ENCODE measurements around the gene ZNF700.
"Not testable (repeated sequence)": the region's sequence is repeated elsewhere in the genome, so short reads cannot be mapped to it uniquely, and the experiment has no call there.

The ZNF700 gene

DNA sequence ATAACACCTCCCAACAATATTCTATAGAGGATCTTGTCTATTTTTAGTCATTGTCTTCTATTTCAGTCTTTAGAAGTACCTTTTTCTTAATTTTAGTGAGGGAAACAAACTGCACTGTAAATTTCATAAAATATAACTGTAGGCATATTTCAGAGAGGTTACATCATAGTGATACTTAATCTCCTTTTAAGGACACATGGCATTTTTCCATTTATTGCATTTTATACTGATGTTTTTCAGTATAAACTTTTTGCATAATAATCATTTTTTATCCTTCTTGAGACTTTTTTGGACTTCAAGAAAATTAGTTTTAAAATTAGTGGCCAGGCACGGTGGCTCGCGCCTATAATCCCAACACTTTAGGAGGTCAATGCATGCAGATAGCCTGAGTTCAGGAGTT lies 6.6 kb downstream of the ZNF700 start:
- H3K36me3 ChIP-seq (ENCODE audit: control insufficient read depth, low read length): peaks cover 73% of the 10 kb centered on the region
- H3K4me3 ChIP-seq (ENCODE audit: low read length): no peak overlapping the region
- H3K27ac ChIP-seq (ENCODE audit: low read depth, low read length): no peak overlapping the region
- no peaks in the 10 kb centered on the region for H4K20me1 ChIP-seq (ENCODE audit: control insufficient read depth, insufficient read depth, low read depth, low read length)
- H3K79me2 ChIP-seq (ENCODE audit: control insufficient read depth, low read length): peaks cover 94% of the 10 kb centered on the region
- H3K9me3 ChIP-seq (ENCODE audit: control insufficient read depth, insufficient read depth, low read length): peaks cover 31% of the 10 kb centered on the region
- no peak overlapping the region; the same call in 1 of the 2 replicates for H3K4me2 ChIP-seq (ENCODE audit: low read length)
- peaks cover 22% of the 10 kb centered on the region for H3K4me1 ChIP-seq (ENCODE audit: control insufficient read depth, low read length)
- no peaks in the 10 kb centered on the region for H3K9me2 ChIP-seq (replicated peaks; ENCODE audit: control insufficient read depth, low read length)
- TF ChIP-seq, protein P1, sequence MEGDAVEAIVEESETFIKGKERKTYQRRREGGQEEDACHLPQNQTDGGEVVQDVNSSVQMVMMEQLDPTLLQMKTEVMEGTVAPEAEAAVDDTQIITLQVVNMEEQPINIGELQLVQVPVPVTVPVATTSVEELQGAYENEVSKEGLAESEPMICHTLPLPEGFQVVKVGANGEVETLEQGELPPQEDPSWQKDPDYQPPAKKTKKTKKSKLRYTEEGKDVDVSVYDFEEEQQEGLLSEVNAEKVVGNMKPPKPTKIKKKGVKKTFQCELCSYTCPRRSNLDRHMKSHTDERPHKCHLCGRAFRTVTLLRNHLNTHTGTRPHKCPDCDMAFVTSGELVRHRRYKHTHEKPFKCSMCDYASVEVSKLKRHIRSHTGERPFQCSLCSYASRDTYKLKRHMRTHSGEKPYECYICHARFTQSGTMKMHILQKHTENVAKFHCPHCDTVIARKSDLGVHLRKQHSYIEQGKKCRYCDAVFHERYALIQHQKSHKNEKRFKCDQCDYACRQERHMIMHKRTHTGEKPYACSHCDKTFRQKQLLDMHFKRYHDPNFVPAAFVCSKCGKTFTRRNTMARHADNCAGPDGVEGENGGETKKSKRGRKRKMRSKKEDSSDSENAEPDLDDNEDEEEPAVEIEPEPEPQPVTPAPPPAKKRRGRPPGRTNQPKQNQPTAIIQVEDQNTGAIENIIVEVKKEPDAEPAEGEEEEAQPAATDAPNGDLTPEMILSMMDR (IDR thresholded peaks at IDR 0.05; ENCODE audit: low read depth, low read length, poor library complexity, severe bottlenecking): no peak
- TF ChIP-seq EZH2phosphoT487 (IDR thresholded peaks at IDR 0.05; ENCODE audit: borderline replicate concordance, low read length): no peak
- H3F3A ChIP-seq (ENCODE audit: control insufficient read depth, insufficient read depth): no peaks in the 10 kb centered on the region
- H3K27me3 ChIP-seq (ENCODE audit: control insufficient read depth, low read length): no peaks in the 10 kb centered on the region

DNA sequence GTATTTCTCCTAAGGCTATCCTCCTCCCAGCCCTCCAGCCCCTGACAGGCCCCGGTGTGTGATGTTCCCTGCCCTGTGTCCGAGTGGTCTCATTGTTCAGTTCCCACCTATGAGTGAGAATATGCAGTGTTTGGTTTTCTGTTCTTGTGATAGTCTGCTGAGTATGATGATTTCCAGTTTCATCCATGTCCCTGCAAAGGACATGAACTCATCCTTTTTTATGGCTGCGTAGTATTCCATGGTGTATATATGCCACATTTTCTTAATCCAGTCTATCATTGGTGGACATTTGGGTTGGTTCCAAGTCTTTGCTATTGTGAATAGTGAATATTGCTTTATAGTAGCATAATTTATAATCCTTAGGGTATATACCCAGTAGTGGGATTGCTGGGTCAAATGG lies 10.9 kb downstream of the ZNF700 start:
- not testable (repeated sequence) for H3K9me2 ChIP-seq (replicated peaks; ENCODE audit: control insufficient read depth, low read length); H3K4me2 ChIP-seq (ENCODE audit: low read length); H3K4me1 ChIP-seq (ENCODE audit: control insufficient read depth, low read length); H3K4me3 ChIP-seq (ENCODE audit: low read length); H4K20me1 ChIP-seq (ENCODE audit: control insufficient read depth, insufficient read depth, low read depth, low read length); H3K27ac ChIP-seq (ENCODE audit: low read depth, low read length); H3K27me3 ChIP-seq (ENCODE audit: control insufficient read depth, low read length); H3F3A ChIP-seq (ENCODE audit: control insufficient read depth, insufficient read depth)
- peaks cover 80% of the 10 kb centered on the region for H3K79me2 ChIP-seq (ENCODE audit: control insufficient read depth, low read length)
- H3K9me3 ChIP-seq (ENCODE audit: control insufficient read depth, insufficient read depth, low read length): peaks cover 25% of the 10 kb centered on the region; the same call in 1 of the 2 replicates
- H3K36me3 ChIP-seq (ENCODE audit: control insufficient read depth, low read length): peaks cover 49% of the 10 kb centered on the region

DNA sequence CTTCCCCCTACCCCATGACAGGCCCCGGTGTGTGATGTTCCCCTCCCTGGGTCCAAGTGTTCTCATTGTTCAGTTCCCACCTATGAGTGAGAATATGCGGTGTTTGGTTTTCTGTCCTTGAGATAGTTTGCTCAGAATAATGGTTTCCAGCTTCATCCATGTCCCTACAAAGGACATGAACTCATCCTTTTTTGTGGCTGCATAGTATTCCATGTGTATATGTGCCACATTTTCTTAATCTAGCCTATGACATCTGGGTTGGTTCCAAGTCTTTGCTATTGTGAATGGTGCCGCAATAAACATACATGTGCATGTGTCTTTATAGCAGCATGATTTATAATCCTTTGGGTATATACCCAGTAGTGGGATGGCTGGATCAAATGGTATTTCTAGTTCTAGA lies 13.5 kb downstream of the ZNF700 start:
- not testable (repeated sequence) for H3K27ac ChIP-seq (ENCODE audit: low read depth, low read length); H3K4me3 ChIP-seq (ENCODE audit: low read length); H4K20me1 ChIP-seq (ENCODE audit: control insufficient read depth, insufficient read depth, low read depth, low read length); H3K4me2 ChIP-seq (ENCODE audit: low read length); H3K27me3 ChIP-seq (ENCODE audit: control insufficient read depth, low read length); H3K9me2 ChIP-seq (replicated peaks; ENCODE audit: control insufficient read depth, low read length); H3F3A ChIP-seq (ENCODE audit: control insufficient read depth, insufficient read depth); H3K4me1 ChIP-seq (ENCODE audit: control insufficient read depth, low read length)
- Histone ChIP-seq H3K79me2 (ENCODE audit: control insufficient read depth, low read length) (peaks cover 72% of the 10 kb centered on the region), H3K36me3 (ENCODE audit: control insufficient read depth, low read length) (peaks cover 45% of the 10 kb centered on the region), H3K9me3 (ENCODE audit: control insufficient read depth, insufficient read depth, low read length) (peaks cover 38% of the 10 kb centered on the region)

DNA sequence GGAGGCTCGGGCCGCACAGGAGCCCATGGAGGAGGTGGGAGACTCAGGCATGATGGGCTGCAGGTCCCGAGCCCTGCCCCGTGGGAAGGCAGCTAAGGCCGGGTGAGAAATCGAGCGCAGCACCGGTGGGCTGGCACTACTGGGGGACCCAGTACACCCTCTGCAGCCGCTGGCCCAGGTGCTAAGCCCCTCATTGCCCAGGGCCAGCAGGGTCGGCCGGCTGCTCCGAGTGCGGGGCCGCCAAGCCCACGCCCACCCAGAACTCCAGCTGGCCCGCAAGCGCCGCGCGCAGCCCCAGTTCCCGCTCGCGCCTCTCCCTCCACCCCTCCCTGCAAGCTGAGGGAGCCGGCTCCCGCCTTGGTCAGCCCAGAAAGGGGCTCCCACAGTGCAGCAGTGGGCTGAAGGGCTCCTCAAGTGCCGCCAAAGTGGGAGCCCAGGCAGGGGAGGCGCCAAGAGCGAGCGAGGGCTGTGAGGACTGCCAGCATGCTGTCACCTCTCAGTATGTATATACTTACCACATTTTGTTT lies 16.5 kb downstream of the ZNF700 start:
- Histone ChIP-seq H3K9me3 (ENCODE audit: control insufficient read depth, insufficient read depth, low read length) (peaks cover 56% of the 10 kb centered on the region), H3K36me3 (ENCODE audit: control insufficient read depth, low read length) (peaks cover 60% of the 10 kb centered on the region), H3K79me2 (ENCODE audit: control insufficient read depth, low read length) (peaks cover 75% of the 10 kb centered on the region)
- H3K4me2 ChIP-seq (ENCODE audit: low read length); H3F3A ChIP-seq (ENCODE audit: control insufficient read depth, insufficient read depth); H3K4me3 ChIP-seq (ENCODE audit: low read length); H3K9me2 ChIP-seq (replicated peaks; ENCODE audit: control insufficient read depth, low read length); H3K4me1 ChIP-seq (ENCODE audit: control insufficient read depth, low read length); H4K20me1 ChIP-seq (ENCODE audit: control insufficient read depth, insufficient read depth, low read depth, low read length); H3K27ac ChIP-seq (ENCODE audit: low read depth, low read length); H3K27me3 ChIP-seq (ENCODE audit: control insufficient read depth, low read length): not testable (repeated sequence)

DNA sequence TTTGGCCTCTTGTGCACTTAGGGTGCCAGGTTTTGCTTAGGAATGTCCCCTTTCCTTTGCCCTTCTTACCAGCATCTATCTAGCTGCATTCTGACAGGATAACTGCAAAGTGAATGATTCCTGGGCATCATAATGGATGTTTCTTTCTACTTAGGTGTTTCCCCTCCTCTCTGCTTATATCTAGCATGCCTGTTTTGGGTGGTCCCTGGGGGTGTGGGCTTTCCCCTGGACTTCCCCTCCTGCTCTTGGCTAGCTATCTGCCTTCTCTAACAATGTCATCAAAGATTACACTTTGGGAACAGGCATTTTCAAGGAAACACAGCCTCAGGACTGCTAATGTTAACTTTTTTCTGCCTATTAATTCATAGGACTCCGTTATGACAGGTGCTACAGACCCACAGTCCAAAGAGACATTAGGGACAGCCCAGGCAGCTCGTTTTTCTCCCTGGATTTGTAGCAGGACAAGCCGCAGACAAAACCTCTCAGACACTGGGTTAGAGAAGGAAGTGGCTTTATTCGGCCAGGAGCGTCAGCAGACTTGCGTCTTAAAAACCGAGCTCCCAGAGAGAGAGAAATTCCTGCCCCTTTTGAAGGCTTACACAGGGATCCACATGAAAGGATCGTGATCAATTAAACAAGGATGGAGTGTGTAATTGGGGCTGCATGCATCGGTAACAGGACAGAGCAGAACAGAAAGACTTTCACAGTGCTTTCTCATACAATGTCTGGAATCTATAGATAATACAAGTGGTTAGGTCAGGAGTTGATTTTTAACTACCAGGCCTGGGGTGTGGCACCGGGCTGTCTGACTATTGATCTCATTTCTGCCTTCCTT lies 17.3 kb downstream of the ZNF700 start:
- Histone ChIP-seq H3K36me3 (ENCODE audit: control insufficient read depth, low read length) (peaks cover 68% of the 10 kb centered on the region), H3K4me3 (ENCODE audit: low read length) (no peak overlapping the region), H3K9me2 (replicated peaks; ENCODE audit: control insufficient read depth, low read length) (no peaks in the 10 kb centered on the region), H3F3A (ENCODE audit: control insufficient read depth, insufficient read depth) (no peaks in the 10 kb centered on the region), H3K27ac (ENCODE audit: low read depth, low read length) (no peak overlapping the region), H3K4me1 (ENCODE audit: control insufficient read depth, low read length) (no peaks in the 10 kb centered on the region), H3K4me2 (ENCODE audit: low read length) (no peak overlapping the region), H3K27me3 (ENCODE audit: control insufficient read depth, low read length) (no peaks in the 10 kb centered on the region), H3K79me2 (ENCODE audit: control insufficient read depth, low read length) (peaks cover 70% of the 10 kb centered on the region), H4K20me1 (ENCODE audit: control insufficient read depth, insufficient read depth, low read depth, low read length) (no peaks in the 10 kb centered on the region), H3K9me3 (ENCODE audit: control insufficient read depth, insufficient read depth, low read length) (peaks cover 61% of the 10 kb centered on the region)
- TF ChIP-seq EZH2phosphoT487 (IDR thresholded peaks at IDR 0.05; ENCODE audit: borderline replicate concordance, low read length): no peak
